VCaP (cell line): ENCODE results near the gene AATK.

Experiments used
- H3K27ac ChIP-seq: fragments of 450-650 bp; 2 replicates; pipeline ENCODE4 v1.5.1; 2017
- CTCF ChIP-seq: fragments of 450-650 bp; conservative IDR thresholded peaks from 2 replicates; pipeline ENCODE4 v1.5.1; 2017; ENCODE audit warnings: mild to moderate bottlenecking, moderate library complexity

The AATK gene

DNA sequence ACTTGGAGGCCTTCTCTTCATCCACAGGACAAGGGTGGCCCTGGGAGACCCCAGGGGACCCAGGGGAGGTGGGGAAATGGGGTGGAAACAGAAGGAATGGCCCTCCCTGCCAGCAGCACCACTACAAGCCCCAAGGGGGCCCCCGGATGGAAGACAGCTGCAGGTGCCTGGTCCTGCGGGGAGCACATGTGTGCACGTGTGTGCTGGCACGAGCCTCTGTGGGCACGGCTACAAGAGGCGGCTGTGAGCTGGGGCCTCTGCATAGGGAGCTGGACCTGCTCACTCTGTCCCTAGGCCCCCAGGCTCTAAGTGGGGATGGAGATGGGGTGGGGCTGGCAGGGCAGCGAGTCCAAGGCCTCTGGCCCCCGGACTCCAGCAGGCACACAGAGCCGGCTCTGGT lies 13.2 kb upstream of the AATK start:
- no peak overlapping the region for H3K27ac ChIP-seq
- no peak for TF ChIP-seq CTCF

DNA sequence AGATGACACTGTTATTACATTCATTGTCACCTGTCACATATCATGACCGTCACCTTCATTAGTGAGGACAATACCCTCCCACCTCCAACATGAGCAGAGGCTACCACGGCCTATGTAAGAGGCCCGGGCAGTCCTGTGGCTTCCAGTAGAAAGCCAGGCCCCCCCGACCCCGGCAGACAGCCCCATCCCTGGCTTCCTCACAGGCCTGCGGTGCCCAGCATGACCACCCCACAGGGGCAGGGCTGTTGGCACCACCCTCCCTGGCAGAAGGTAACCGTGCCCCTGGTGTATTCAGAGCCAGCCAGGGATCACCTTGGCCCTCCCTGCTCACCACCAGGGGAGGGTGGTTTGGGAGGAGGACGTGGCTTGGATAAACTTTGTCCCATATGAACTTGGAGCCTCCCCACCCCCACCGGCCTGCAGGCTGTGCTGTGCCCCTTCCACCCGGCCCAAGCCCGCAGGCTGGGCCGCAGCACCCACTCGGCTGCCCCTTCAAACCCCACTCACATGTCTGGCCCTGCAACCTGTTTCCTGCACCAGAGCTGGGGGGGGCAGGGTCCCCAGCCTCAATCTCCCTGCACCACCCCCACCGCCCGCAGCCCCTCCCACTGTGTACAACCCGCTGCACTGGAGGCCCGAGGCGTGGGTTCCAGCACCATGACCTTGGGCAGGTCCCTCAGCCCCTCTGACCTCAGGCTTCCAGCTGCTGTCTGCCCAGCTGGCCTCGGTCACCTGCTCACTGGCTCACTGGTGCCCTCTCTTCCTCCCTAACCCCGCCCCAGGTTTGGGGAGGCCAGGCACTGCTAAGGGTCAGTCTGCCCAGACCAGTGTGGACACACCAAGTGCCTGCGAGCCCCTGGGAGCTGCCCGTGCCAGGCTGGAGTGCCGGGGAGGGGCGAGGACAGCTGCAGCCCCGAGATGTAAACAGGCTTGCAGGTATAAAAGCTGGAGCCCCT lies 12.4 kb upstream of the AATK start:
- H3K27ac ChIP-seq: no peak overlapping the region
- TF ChIP-seq CTCF: no peak

GRCh38 chr17:81176666-81177065 lies 10.6 kb upstream of the AATK start:
- H3K27ac ChIP-seq: no peak overlapping the region
- no peak for TF ChIP-seq CTCF

GRCh38 chr17:81173762-81174155 lies 7.7 kb upstream of the AATK start:
- no peak overlapping the region for H3K27ac ChIP-seq
- TF ChIP-seq CTCF: no peak

- H3K27ac ChIP-seq: no peak overlapping the region
- no peak for TF ChIP-seq CTCF
Measured at GRCh38 chr17:81173052-81173761, 7.2 kb upstream of the AATK start.

GRCh38 chr17:81171941-81172340 lies 5.9 kb upstream of the AATK start:
- TF ChIP-seq CTCF: no peak
- H3K27ac ChIP-seq: no peak overlapping the region

- no peak overlapping the region for H3K27ac ChIP-seq
- TF ChIP-seq CTCF: no peak
Measured at GRCh38 chr17:81170727-81171494, 4.9 kb upstream of the AATK start.
